ENCODE results near the gene PLEKHG5.

GRCh38 chr1:6427441-6428390 is 63.8 kb downstream of the PLEKHG5 start:
- no peak for TF ChIP-seq CTCF (IDR thresholded peaks at IDR 0.05; ENCODE audit: low read length)
- TF ChIP-seq EZH2 (IDR thresholded peaks at IDR 0.05; ENCODE audit: borderline replicate concordance, low read length): no peak
